ENCODE results near the gene KCTD1. TPM values are rescaled to one million over a fixed set of nuclear protein-coding genes. Genes with fewer than 3 reads are reported as not detected.

KCTD1 gene
- total and polyA plus RNA-seq, 8 donors = 12.1 to 21.7 (median 16.8) TPM

GRCh38 chr18:26455639-26456038 lies 92.7 kb downstream of the KCTD1 start:
- no peak overlapping the region for H3K4me3 ChIP-seq
- no peaks in the 10 kb centered on the region for H3K4me1 ChIP-seq
- H3K27ac ChIP-seq = no peak overlapping the region
- peaks cover 0 to 8% of the 10 kb centered on the region in 2 donors for H3K36me3 ChIP-seq
- ATAC-seq = no peak
- no peak for TF ChIP-seq CTCF (IDR thresholded peaks at IDR 0.05)
- H3K27me3 ChIP-seq = no peaks in the 10 kb centered on the region
- H3K9me3 ChIP-seq = no peaks in the 10 kb centered on the region
- intact Hi-C loops (cut with DNase I) = no loop called here
- DNase-seq = no peak

GRCh38 chr18:26454616-26455015 lies 93.7 kb downstream of the KCTD1 start:
- DNase-seq = no peak

GRCh38 chr18:26454192-26454591 lies 94.2 kb downstream of the KCTD1 start:
- intact Hi-C loops (cut with DNase I) = no loop called here

More at GRCh38 chr18:26454616-26455015, 93.7 kb downstream of the KCTD1 start:
- Histone ChIP-seq H3K27me3 (no peaks in the 10 kb centered on the region), H3K4me3 (no peak overlapping the region), H3K9me3 (no peaks in the 10 kb centered on the region), H3K27ac (no peak overlapping the region), H3K36me3 (peaks cover 0 to 8% of the 10 kb centered on the region in 2 donors), H3K4me1 (no peaks in the 10 kb centered on the region)
- ATAC-seq = no peak
- intact Hi-C loops (cut with DNase I) = no loop called here
- TF ChIP-seq CTCF (IDR thresholded peaks at IDR 0.05) = no peak

GRCh38 chr18:26453386-26453901 lies 94.9 kb downstream of the KCTD1 start:
- Histone ChIP-seq H3K36me3 (peaks cover 0 to 4% of the 10 kb centered on the region in 2 donors), H3K27me3 (no peaks in the 10 kb centered on the region), H3K27ac (no peak overlapping the region), H3K4me1 (no peaks in the 10 kb centered on the region), H3K9me3 (no peaks in the 10 kb centered on the region), H3K4me3 (no peak overlapping the region)
- DNase-seq = no peak
- TF ChIP-seq CTCF (IDR thresholded peaks at IDR 0.05) = no peak
- ATAC-seq = no peak
- intact Hi-C loops (cut with DNase I) = no loop called here

More at GRCh38 chr18:26454192-26454591, 94.2 kb downstream of the KCTD1 start:
- ATAC-seq (no peak), DNase-seq (no peak)
- no peak for TF ChIP-seq CTCF (IDR thresholded peaks at IDR 0.05)
- Histone ChIP-seq H3K27ac (no peak overlapping the region), H3K36me3 (peaks cover 0 to 4% of the 10 kb centered on the region in 2 donors), H3K4me1 (no peaks in the 10 kb centered on the region), H3K9me3 (no peaks in the 10 kb centered on the region), H3K4me3 (no peak overlapping the region), H3K27me3 (no peaks in the 10 kb centered on the region)

- intact Hi-C loops (cut with DNase I) = no loop called here
- no peaks in the 10 kb centered on the region for H3K9me3 ChIP-seq
- no peak overlapping the region for H3K4me3 ChIP-seq
- no peak overlapping the region for H3K27ac ChIP-seq
- H3K36me3 ChIP-seq = peaks cover 0 to 4% of the 10 kb centered on the region in 2 donors
- TF ChIP-seq CTCF (IDR thresholded peaks at IDR 0.05) = no peak
- no peaks in the 10 kb centered on the region for H3K4me1 ChIP-seq
- DNase-seq = no peak
- H3K27me3 ChIP-seq = no peaks in the 10 kb centered on the region
- no peak for ATAC-seq
These were observed 97.2 kb downstream of the KCTD1 start for GRCh38 chr18:26450989-26451682.

All from left lung (tissue), 10 donors.